GM12878 (cell line): ENCODE results near the gene TDRD7. TPM values are rescaled to one million over a fixed set of nuclear protein-coding genes. Genes with fewer than 3 reads are reported as not detected.

Experiments used
- ATAC-seq: fragments of 200-7000 bp; cut with Tn5 transposase; 3 replicates; pipeline ENCODE4 v1.9.1; 2020; ENCODE audit warnings: mild to moderate bottlenecking, moderate library complexity
- BruUV-seq: library from RNA; stranded (reverse); fragments of 400-500 nt; replicated peaks from 2 replicates; lab custom pipeline; 2021; lab: Mats Ljungman, UMichigan
- CTCF ChIA-PET: fragments of 300-600 bp; sonication (Branson Sonifier 250); formaldehyde crosslinking; extraction: SDS; loops from one replicate; lab custom pipeline; 2021; ENCODE audit warnings: inconsistent platforms; lab: Yijun Ruan, JAX
- POLR2A ChIA-PET: fragments of 350-600 bp; formaldehyde crosslinking; extraction: SDS; loops from one replicate; lab custom pipeline; 2021; ENCODE audit warnings: inconsistent platforms; lab: Charles Lee
- RAD21 ChIA-PET: fragments of 300-600 bp; sonication (Branson Sonifier 250); formaldehyde crosslinking; loops from one replicate; lab custom pipeline; 2023; ENCODE audit warnings: antibody characterized with exemption; ENCODE audit not compliant: unreplicated experiment; lab: Charles Lee
- SMC1A ChIA-PET: fragments of 300-600 bp; sonication (Branson Sonifier 250); formaldehyde crosslinking; loops from one replicate; lab custom pipeline; 2023; ENCODE audit not compliant: unreplicated experiment, uncharacterized antibody; lab: Charles Lee
- DNase-seq: peaks from one replicate; pipeline ENCODE4 v3.0.0-alpha.2; 2011; ENCODE audit warnings: low read depth, low spot score
- FAIRE-seq: peaks from 3 replicates; lab custom pipeline; 2011; peaks lifted over from hg19 to GRCh38; lab: Jason Lieb, UNC
- H2AFZ ChIP-seq: 2 replicates; pipeline ENCODE4 v1.6.0; 2011; ENCODE audit warnings: low read depth, low read length, control low read depth; ENCODE audit not compliant: control insufficient read depth
- H3K27ac ChIP-seq: 2 replicates; pipeline ENCODE4 v1.5.1; 2011; ENCODE audit warnings: control low read depth; ENCODE audit not compliant: control insufficient read depth, insufficient read depth
- H3K27me3 ChIP-seq, 2 experiments: replicated peaks in 1 of 2; 2 replicates each; pipeline versions ENCODE4 v1.6.0 to v1.6.1; 2011; ENCODE audit warnings: low read length in 1 of 2; ENCODE audit not compliant: control insufficient read depth in 2 of 2, insufficient read depth in 2 of 2
- H3K36me3 ChIP-seq, 2 experiments: 2 replicates each; pipeline ENCODE4 v1.5.1; 2011; ENCODE audit warnings: low read length in 1 of 2; ENCODE audit not compliant: control insufficient read depth in 2 of 2, insufficient read depth in 2 of 2
- H3K4me1 ChIP-seq: 2 replicates; pipeline ENCODE4 v1.6.1; 2011; ENCODE audit warnings: mild to moderate bottlenecking, low read length, moderate library complexity, mixed read lengths; ENCODE audit not compliant: control insufficient read depth, insufficient read depth
- H3K4me2 ChIP-seq: 2 replicates; pipeline ENCODE4 v1.6.0; 2011; ENCODE audit warnings: control low read depth; ENCODE audit not compliant: control insufficient read depth, insufficient read depth
- H3K4me3 ChIP-seq: fragments of 200-600 bp; sonication (generic); 2 replicates; pipeline ENCODE4 v1.5.1; 2016
- H3K79me2 ChIP-seq: 2 replicates; pipeline ENCODE4 v1.6.0; 2011; ENCODE audit warnings: low read length; ENCODE audit not compliant: control insufficient read depth, insufficient read depth
- H3K9ac ChIP-seq: 2 replicates; pipeline ENCODE4 v1.8.0; 2011; ENCODE audit warnings: low read length, control low read depth, mixed read lengths; ENCODE audit not compliant: control insufficient read depth, insufficient read depth
- H3K9me3 ChIP-seq: replicated peaks from 3 replicates; pipeline ENCODE4 v1.5.1; 2011; ENCODE audit warnings: mild to moderate bottlenecking, low read length; ENCODE audit not compliant: control insufficient read depth, insufficient read depth
- H4K20me1 ChIP-seq: 2 replicates; pipeline ENCODE4 v1.6.0; 2011; ENCODE audit not compliant: control insufficient read depth, insufficient read depth
- CREB1 ChIP-seq: IDR thresholded peaks from 2 replicates; pipeline ENCODE4 v1.6.1; 2012; ENCODE audit warnings: low read depth, mild to moderate bottlenecking, inconsistent platforms
- DPF2 ChIP-seq: fragments of 450-650 bp; IDR thresholded peaks from 2 replicates; pipeline ENCODE4 v1.6.1; 2017; ENCODE audit warnings: mild to moderate bottlenecking
- EGR1 ChIP-seq, 2 experiments: IDR thresholded peaks; 1 replicate in 1 of 2; 2 replicates in 1 of 2; pipeline ENCODE4 v1.6.1; 2011 to 2012; ENCODE audit warnings: low read depth in 2 of 2, low read length in 2 of 2, borderline replicate concordance in 1 of 2, mild to moderate bottlenecking in 1 of 2, moderate library complexity in 1 of 2
- MEF2A ChIP-seq: IDR thresholded peaks from 2 replicates; pipeline ENCODE4 v1.6.1; 2011; ENCODE audit warnings: low read depth, mild to moderate bottlenecking, low read length, moderate library complexity; ENCODE audit not compliant: insufficient read depth
- NFIC ChIP-seq: IDR thresholded peaks from 2 replicates; pipeline ENCODE4 v1.6.1; 2012; ENCODE audit warnings: low read depth, mild to moderate bottlenecking, inconsistent platforms, low read length, moderate library complexity
- NRF1 ChIP-seq: conservative IDR thresholded peaks from 2 replicates; pipeline ENCODE4 v1.6.1; 2011; ENCODE audit warnings: mild to moderate bottlenecking, low read depth, low read length, improper control_type of control experiment
- PML ChIP-seq: IDR thresholded peaks from 2 replicates; pipeline ENCODE4 v1.6.1; 2012; ENCODE audit warnings: low read length, inconsistent platforms
- TCF7 ChIP-seq: IDR thresholded peaks from 2 replicates; pipeline ENCODE4 v1.6.1; 2014; ENCODE audit warnings: antibody characterized with exemption, borderline replicate concordance
- ZNF384 ChIP-seq: IDR thresholded peaks from 2 replicates; pipeline ENCODE4 v1.6.1; 2012; ENCODE audit warnings: low read depth, mild to moderate bottlenecking, low read length, improper control_type of control experiment, borderline replicate concordance
- WGBS: methylation state at CpG from one replicate; pipeline ENCODE4 v1.1.6; 2016; ENCODE audit warnings: low lambda C conversion rate; ENCODE audit not compliant: insufficient replicate concordance, insufficient coverage; ENCODE audit errors: missing lambda C conversion rate; 5-methylcytosine and 5-hydroxymethylcytosine counted together
- in situ Hi-C: fragments of 300-500 bp; cut with MboI; formaldehyde crosslinking; loops from 9 replicates; pipeline ENCODE4 v1.14.3; 2018; ENCODE audit warnings: mixed read lengths
- intact Hi-C: fragments of 100-400 bp; cut with micrococcal nuclease; formaldehyde crosslinking; loops from one replicate; pipeline ENCODE4 v1.14.2; 2022; ENCODE audit not compliant: unreplicated experiment
- polyA plus RNA-seq, 11 experiments: library from polyadenylated mRNA; depleted of rRNA in 4 of 11; unstranded in 6 of 11; stranded (reverse) in 5 of 11; fragments of >200 nt; fragmentation: Nextera tagmentation in 4 of 11; fragmentation: Illumina TruSeq in 1 of 11; extraction: Ambion mirVana in 4 of 11; extraction: Trizol in 1 of 11; gene quantifications; 1 replicate in 1 of 11; 2 replicates in 10 of 11; pipeline versions ENCODE4 v1.2.1 to v1.2.3, GENCODE V29; 2011 to 2016; ENCODE audit warnings: inconsistent platforms in 2 of 11, missing spikeins in 2 of 11, low read depth in 1 of 11
- total RNA-seq, 4 experiments: library from RNA; depleted of rRNA in 3 of 4; stranded (reverse); fragments of >200 nt in 3 of 4; fragmentation: Illumina TruSeq in 1 of 4; extraction: Trizol in 1 of 4; gene quantifications; 2 replicates each; pipeline versions ENCODE4 v1.2.1 to v1.2.3, GENCODE V29; 2013 to 2021

Gene TDRD7
- total and polyA plus RNA-seq, 10 of the 15 experiments (the other 5 are each of a cell fraction or from before 2014, with no cell fraction given): 5.7 to 26.4 (median 16.2) TPM

GRCh38 chr9:97500765-97501176, 88.9 kb downstream of the TDRD7 start:
- POLR2A ChIA-PET: interaction anchor here (0.7 to 5.0 kb wide), 13 partner anchors 9 to 132 kb away, joined by 3 to 35 read pairs (median 7); partner anchors contain the start of genes NCBP1 and TSTD2
- H3K27ac ChIP-seq: peak overlapping the region; percentile 39; the same call in 1 of the 2 replicates
- SMC1A ChIA-PET: interaction anchor here (0.6 to 8.6 kb wide), 15 partner anchors 10 to 115 kb away, joined by 3 to 144 read pairs (median 10); no protein-coding TSS in a partner anchor
- peak; percentile 64; the same call in 1 of the 2 replicates for TF ChIP-seq TCF7
- 0 out of 2 replicates have a peak, but pooled peaks have one; percentile 36 for TF ChIP-seq CREB1
- TF ChIP-seq PML: no peak; the same call in 1 of the 2 replicates
- peak; percentile 40; the same call in 1 of the 2 replicates for TF ChIP-seq MEF2A
- no peak for TF ChIP-seq EGR1 (IDR thresholded peaks at IDR 0.05; ENCODE audit: borderline replicate concordance in 1 of 2, low read depth in 2 of 2, low read length in 2 of 2)
- no peak for TF ChIP-seq NRF1
- peak; percentile 27; the same call in 1 of the 2 replicates for TF ChIP-seq NFIC
- peak; percentile 63 for TF ChIP-seq ZNF384
- no peak for TF ChIP-seq DPF2
- intact Hi-C loops (loop anchor here (2.0 to 10.0 kb wide), 3 partner anchors 32 to 94 kb away; partner anchors contain the start of gene TDRD7), in situ Hi-C loops (loop anchor here (10.0 kb wide), 1 partner anchor 1086 kb away; the partner anchor contains the start of gene ZNF367)
- no TSS peak for BruUV-seq
- H3K9me3 ChIP-seq: no peaks in the 10 kb centered on the region
- RAD21 ChIA-PET: interaction anchor here (0.7 to 6.1 kb wide), 21 partner anchors 9 to 644 kb away, joined by 3 to 144 read pairs (median 10); partner anchors contain the start of genes NCBP1, TDRD7 and TSTD2
- no peaks in the 10 kb centered on the region for H4K20me1 ChIP-seq
- peak overlapping the region; percentile 57; the same call in 1 of the 2 replicates for H3K4me3 ChIP-seq
- H3K27me3 ChIP-seq: no peaks in the 10 kb centered on the region
- peaks cover 38% of the 10 kb centered on the region for H3K79me2 ChIP-seq
- WGBS: 2% methylated on average over 6 of the region's 6 CpGs
- CTCF ChIA-PET: interaction anchor here (0.8 to 8.9 kb wide), 22 partner anchors 10 to 645 kb away, joined by 3 to 247 read pairs (median 6); partner anchors contain the start of genes NCBP1, TDRD7 and TSTD2
- H3K4me2 ChIP-seq: peak overlapping the region; percentile 49
- ATAC-seq (no peak), FAIRE-seq (no peak), DNase-seq (no peak)
- H3K4me1 ChIP-seq: peaks cover 24% of the 10 kb centered on the region
- peak overlapping the region; percentile 18; the same call in 1 of the 2 replicates for H3K9ac ChIP-seq
- peak overlapping the region; percentile 87 for H2AFZ ChIP-seq
- H3K36me3 ChIP-seq: no peaks in the 10 kb centered on the region
